Subcutaneous adipose tissue (tissue), 4 donors: Measurements from ENCODE around the gene NFKBIL1. TPM values are rescaled to one million over a fixed set of nuclear protein-coding genes. Genes with fewer than 3 reads are reported as not detected.

Source experiments
- CTCF ChIP-seq: fragments of 450-650 bp; IDR thresholded peaks from one replicate; pipeline ENCODE4 v1.5.1; 2016; ENCODE audit warnings: low read depth, mild to moderate bottlenecking, control low read depth, antibody characterized with exemption, moderate library complexity
- total RNA-seq, 4 donors: library from RNA; depleted of rRNA; stranded (reverse); fragments of >200 nt; gene quantifications; one replicate each; pipeline ENCODE4 v1.1.0, GENCODE V29; 2016

Gene NFKBIL1
- total RNA-seq, 4 donors from 2014 or later, result 5.2 to 54.4 (median 28.1) TPM

GRCh38 chr6:31575952-31576685 lies 28.7 kb downstream of the NFKBIL1 start:
- no peak for TF ChIP-seq CTCF

GRCh38 chr6:31576897-31577578 lies 29.6 kb downstream of the NFKBIL1 start:
- TF ChIP-seq CTCF, result no peak

GRCh38 chr6:31577579-31577966 lies 30.2 kb downstream of the NFKBIL1 start:
- TF ChIP-seq CTCF, result no peak

GRCh38 chr6:31578184-31579118 lies 31.0 kb downstream of the NFKBIL1 start:
- no peak for TF ChIP-seq CTCF

GRCh38 chr6:31579119-31579505 lies 31.7 kb downstream of the NFKBIL1 start:
- no peak for TF ChIP-seq CTCF

GRCh38 chr6:31579546-31580437 lies 32.4 kb downstream of the NFKBIL1 start:
- no peak for TF ChIP-seq CTCF
